Measurements from ENCODE around the gene FNDC11.

GRCh38 chr20:63555661-63556381, 1.9 kb downstream of the FNDC11 start:
- no peak for TF ChIP-seq TAF1 (IDR thresholded peaks at IDR 0.05; ENCODE audit: borderline replicate concordance, insufficient read depth, low read length)
- no peak for TF ChIP-seq SIN3A (IDR thresholded peaks at IDR 0.05; ENCODE audit: borderline replicate concordance, insufficient read depth, low read length)

All from PFSK-1 (cell line).